K562 (cell line): ENCODE measurements around the gene PACSIN3. TPM values are rescaled to one million over a fixed set of nuclear protein-coding genes. Genes with fewer than 3 reads are reported as not detected.

Experiments
- ATAC-seq: fragments of 200-7000 bp; cut with Tn5 transposase; 3 replicates; pipeline ENCODE4 v1.9.1; 2020; ENCODE audit warnings: moderate library complexity
- BruUV-seq: library from RNA; stranded (reverse); fragments of 400-500 nt; replicated peaks from 2 replicates; lab custom pipeline; 2021; lab: Mats Ljungman, UMichigan
- CTCF ChIA-PET: fragments of 300-600 bp; formaldehyde crosslinking; extraction: SDS; loops from one replicate; lab custom pipeline; 2021; ENCODE audit warnings: low intra/inter-chr PET ratio; lab: Yijun Ruan, JAX
- POLR2A ChIA-PET: fragments of 300-600, 350-650 bp; sonication (Branson Sonifier 250); formaldehyde crosslinking; extraction: SDS; loops from one replicate; lab custom pipeline; 2021; ENCODE audit warnings: antibody characterized with exemption, inconsistent platforms; lab: Yijun Ruan, JAX
- DNase-seq, 4 experiments: peaks; one replicate each; pipeline versions ENCODE4 v3.0.0 to v3.0.0-alpha.2; 2011 to 2018; ENCODE audit warnings: low spot score in 3 of 4, mixed read lengths in 3 of 4; ENCODE audit errors: extremely low read depth in 1 of 4
- FAIRE-seq: peaks from 2 replicates; lab custom pipeline; 2011; peaks lifted over from hg19 to GRCh38; lab: Jason Lieb, UNC
- H2AFZ ChIP-seq: 2 replicates; pipeline ENCODE4 v1.6.0; 2011; ENCODE audit warnings: low read depth, low read length, control low read depth, inconsistent platforms
- H3K27ac ChIP-seq: fragments of 200-600 bp; 3 replicates; pipeline ENCODE4 v1.8.0; 2011; ENCODE audit warnings: low read depth, mild to moderate bottlenecking, control low read depth, inconsistent platforms, low read length, moderate library complexity, mixed read lengths; ENCODE audit errors: extremely low read depth
- H3K27me3 ChIP-seq, 2 experiments: fragments of 300-600 bp in 1 of 2; 2 replicates in 1 of 2; 3 replicates in 1 of 2; pipeline versions ENCODE4 v1.6.0 to v1.8.0; 2011; ENCODE audit warnings: inconsistent platforms in 2 of 2, low read length in 2 of 2, mild to moderate bottlenecking in 1 of 2, mixed read lengths in 1 of 2, moderate library complexity in 1 of 2; ENCODE audit not compliant: control insufficient read depth in 2 of 2, insufficient read depth in 2 of 2
- H3K36me3 ChIP-seq: fragments of 300-600 bp; 3 replicates; pipeline ENCODE4 v1.8.0; 2011; ENCODE audit warnings: mild to moderate bottlenecking, low read length, inconsistent platforms; ENCODE audit not compliant: control insufficient read depth, insufficient read depth
- H3K4me1 ChIP-seq, 2 experiments: fragments of 200-600 bp in 1 of 2; replicated peaks in 1 of 2; 2 replicates in 1 of 2; 3 replicates in 1 of 2; pipeline versions ENCODE4 v1.5.1 to v1.8.0; 2011; ENCODE audit warnings: inconsistent platforms in 2 of 2, low read length in 2 of 2, mild to moderate bottlenecking in 1 of 2, mixed read lengths in 1 of 2, moderate library complexity in 1 of 2; ENCODE audit not compliant: control insufficient read depth in 2 of 2, insufficient read depth in 2 of 2
- H3K4me2 ChIP-seq: 2 replicates; pipeline ENCODE4 v1.6.1; 2011; ENCODE audit warnings: low read length, control low read depth, inconsistent platforms, mixed read lengths; ENCODE audit not compliant: insufficient read depth
- H3K4me3 ChIP-seq: fragments of 200-600 bp; sonication (generic), shearing (Covaris generic); 2 replicates; pipeline ENCODE4 v1.5.1; 2016; ENCODE audit warnings: control low read depth, inconsistent platforms
- H3K79me2 ChIP-seq: fragments of 200-600 bp; 3 replicates; pipeline ENCODE4 v1.8.0; 2011; ENCODE audit warnings: low read length, inconsistent platforms; ENCODE audit not compliant: control insufficient read depth, insufficient read depth
- H3K9ac ChIP-seq, 2 experiments: 2 replicates each; pipeline versions ENCODE4 v1.6.0 to v1.6.1; 2011; ENCODE audit warnings: low read depth in 2 of 2, low read length in 2 of 2, control low read depth in 1 of 2, inconsistent platforms in 1 of 2, mild to moderate bottlenecking in 1 of 2, mixed read lengths in 1 of 2; ENCODE audit not compliant: insufficient read depth in 1 of 2
- H3K9me1 ChIP-seq: one replicate; pipeline ENCODE4 v1.6.0; 2011; ENCODE audit warnings: inconsistent platforms, mild to moderate bottlenecking, low read length, moderate library complexity; ENCODE audit not compliant: control insufficient read depth, insufficient read depth
- H3K9me3 ChIP-seq: replicated peaks from 2 replicates; pipeline ENCODE4 v1.5.1; 2011; ENCODE audit warnings: low read depth, low read length, inconsistent platforms; ENCODE audit not compliant: control insufficient read depth, insufficient read depth
- H4K20me1 ChIP-seq: replicated peaks from 2 replicates; pipeline ENCODE4 v1.6.1; 2011; ENCODE audit warnings: low read length, inconsistent platforms, mixed read lengths; ENCODE audit not compliant: control insufficient read depth, insufficient read depth
- CGGBP1 ChIP-seq: fragments of 250-450 bp; sonication (Bioruptor Pico); IDR thresholded peaks from 2 replicates; pipeline ENCODE4 v1.9.0; 2021; ENCODE audit warnings: mild to moderate bottlenecking
- EP300 ChIP-seq: IDR thresholded peaks from 2 replicates; pipeline ENCODE4 v1.6.1; 2012; ENCODE audit warnings: low read length, improper control_type of control experiment
- GATAD2A ChIP-seq: fragments of 450-650 bp; IDR thresholded peaks from 2 replicates; pipeline ENCODE4 v1.6.1; 2017
- JUN ChIP-seq, 2 experiments: sonication (generic) in 1 of 2; formaldehyde crosslinking in 1 of 2; IDR thresholded peaks; 2 replicates each; pipeline versions ENCODE4 v1.6.1 to v1.8.0; 2012 to 2022; ENCODE audit warnings: borderline replicate concordance in 2 of 2, mild to moderate bottlenecking in 2 of 2, improper control_type of control experiment in 1 of 2, low read depth in 1 of 2, low read length in 1 of 2, missing genetic modification reagents in 1 of 2
- KHSRP ChIP-seq: fragments of 450-650 bp; IDR thresholded peaks from 2 replicates; pipeline ENCODE4 v1.6.1; 2017
- LCOR ChIP-seq: sonication (generic); formaldehyde crosslinking; IDR thresholded peaks from 2 replicates; pipeline ENCODE4 v1.8.0; 2022; ENCODE audit warnings: mild to moderate bottlenecking, missing genetic modification reagents
- NUFIP1 ChIP-seq: fragments of 450-650 bp; IDR thresholded peaks from 2 replicates; pipeline ENCODE4 v1.6.1; 2018; ENCODE audit not compliant: partially characterized antibody
- RBM14 ChIP-seq: fragments of 200-400 bp; formaldehyde crosslinking; IDR thresholded peaks from 2 replicates; pipeline ENCODE4 v1.6.1; 2018; ENCODE audit warnings: low read depth, mild to moderate bottlenecking, low read length, moderate library complexity, borderline replicate concordance; ENCODE audit not compliant: insufficient read depth
- SREBF2 ChIP-seq: sonication (generic); formaldehyde crosslinking; IDR thresholded peaks from 2 replicates; pipeline ENCODE4 v1.4.0; 2020; ENCODE audit warnings: mild to moderate bottlenecking, missing genetic modification reagents
- ZSCAN29 ChIP-seq: fragments of 450-650 bp; IDR thresholded peaks from 2 replicates; pipeline ENCODE4 v1.6.1; 2017
- WGBS: fragments of 100-300 bp; shearing (Covaris generic); methylation state at CpG from one replicate; pipeline ENCODE4 v1.1.6; 2016; ENCODE audit warnings: low coverage, mixed read lengths; ENCODE audit not compliant: insufficient coverage; ENCODE audit errors: missing lambda C conversion rate; 5-methylcytosine and 5-hydroxymethylcytosine counted together
- in situ Hi-C: fragments of 300-500 bp; cut with MboI; formaldehyde crosslinking; loops from 4 replicates; pipeline ENCODE4 v1.15.0; 2018; ENCODE audit warnings: inconsistent platforms, mixed read lengths
- intact Hi-C: fragments of 100-400 bp; cut with micrococcal nuclease; formaldehyde crosslinking; loops from 2 replicates; pipeline ENCODE4 v1.14.2; 2022
- polyA plus RNA-seq, 8 experiments: library from polyadenylated mRNA; depleted of rRNA in 4 of 8; stranded (reverse) in 5 of 8; unstranded in 3 of 8; fragments of >200 nt; fragmentation: Nextera tagmentation in 2 of 8; fragmentation: Illumina TruSeq in 1 of 8; extraction: Ambion mirVana in 2 of 8; extraction: Trizol in 1 of 8; gene quantifications; 2 replicates each; pipeline versions ENCODE4 v1.2.1 to v1.2.3, GENCODE V29; 2011 to 2014; ENCODE audit warnings: inconsistent platforms in 1 of 8, missing spikeins in 1 of 8
- total RNA-seq, 7 experiments: library from RNA; depleted of rRNA in 6 of 7; stranded (reverse); fragments of >200 nt in 6 of 7; fragmentation: Illumina TruSeq in 2 of 7; extraction: Trizol in 2 of 7; gene quantifications; 2 replicates each; pipeline versions ENCODE4 v1.2.1 to v1.2.3, GENCODE V29; 2011 to 2021; ENCODE audit warnings: low replicate concordance in 1 of 7

The PACSIN3 gene
- total and polyA plus RNA-seq, 9 of the 15 experiments (the other 6 are each of a cell fraction or from before 2014, with no cell fraction given): 0.13 to 18.1 (median 7.1) TPM

GRCh38 chr11:47139878-47140277, 46.4 kb downstream of the PACSIN3 start:
- no peaks in the 10 kb centered on the region for H3K79me2 ChIP-seq
- no peaks in the 10 kb centered on the region for H3K9me3 ChIP-seq
- ATAC-seq: no peak
- no peaks in the 10 kb centered on the region for H4K20me1 ChIP-seq
- BruUV-seq: no TSS peak
- ChIA-PET POLR2A (interaction anchor here (1.2 kb wide), 1 partner anchor 9 kb away, joined by 3 read pairs; no protein-coding TSS in a partner anchor), CTCF (no interaction called here)
- no peaks in the 10 kb centered on the region for H3K9me1 ChIP-seq
- TF ChIP-seq ZSCAN29 (no peak), GATAD2A (no peak), LCOR (no peak), JUN (IDR thresholded peaks at IDR 0.05; ENCODE audit: borderline replicate concordance, low read depth, low read length) (no peak), JUN (CRISPR knock-in tag; IDR thresholded peaks at IDR 0.05; ENCODE audit: borderline replicate concordance) (no peak), CGGBP1 (CRISPR knock-in tag) (no peak), RBM14 (no peak), KHSRP (no peak), EP300 (no peak), NUFIP1 (no peak), SREBF2 (CRISPR knock-in tag) (no peak)
- H3K27ac ChIP-seq: no peak overlapping the region
- FAIRE-seq: no peak
- intact Hi-C loops (no loop called here), in situ Hi-C loops (loop anchor here (10.0 kb wide), 1 partner anchor 395 kb away; no protein-coding TSS in a partner anchor)
- no peak overlapping the region for H3K9ac ChIP-seq
- no peak overlapping the region for H2AFZ ChIP-seq
- H3K4me2 ChIP-seq: no peak overlapping the region
- H3K27me3 ChIP-seq: no peaks in the 10 kb centered on the region
- H3K4me1 ChIP-seq: no peaks in the 10 kb centered on the region
- no peak for DNase-seq
- WGBS: 49% methylated on average over 4 of the region's 4 CpGs
- no peak overlapping the region for H3K4me3 ChIP-seq
- H3K36me3 ChIP-seq: no peaks in the 10 kb centered on the region
